ENCODE results near the gene TANC1.

TANC1 gene

DNA sequence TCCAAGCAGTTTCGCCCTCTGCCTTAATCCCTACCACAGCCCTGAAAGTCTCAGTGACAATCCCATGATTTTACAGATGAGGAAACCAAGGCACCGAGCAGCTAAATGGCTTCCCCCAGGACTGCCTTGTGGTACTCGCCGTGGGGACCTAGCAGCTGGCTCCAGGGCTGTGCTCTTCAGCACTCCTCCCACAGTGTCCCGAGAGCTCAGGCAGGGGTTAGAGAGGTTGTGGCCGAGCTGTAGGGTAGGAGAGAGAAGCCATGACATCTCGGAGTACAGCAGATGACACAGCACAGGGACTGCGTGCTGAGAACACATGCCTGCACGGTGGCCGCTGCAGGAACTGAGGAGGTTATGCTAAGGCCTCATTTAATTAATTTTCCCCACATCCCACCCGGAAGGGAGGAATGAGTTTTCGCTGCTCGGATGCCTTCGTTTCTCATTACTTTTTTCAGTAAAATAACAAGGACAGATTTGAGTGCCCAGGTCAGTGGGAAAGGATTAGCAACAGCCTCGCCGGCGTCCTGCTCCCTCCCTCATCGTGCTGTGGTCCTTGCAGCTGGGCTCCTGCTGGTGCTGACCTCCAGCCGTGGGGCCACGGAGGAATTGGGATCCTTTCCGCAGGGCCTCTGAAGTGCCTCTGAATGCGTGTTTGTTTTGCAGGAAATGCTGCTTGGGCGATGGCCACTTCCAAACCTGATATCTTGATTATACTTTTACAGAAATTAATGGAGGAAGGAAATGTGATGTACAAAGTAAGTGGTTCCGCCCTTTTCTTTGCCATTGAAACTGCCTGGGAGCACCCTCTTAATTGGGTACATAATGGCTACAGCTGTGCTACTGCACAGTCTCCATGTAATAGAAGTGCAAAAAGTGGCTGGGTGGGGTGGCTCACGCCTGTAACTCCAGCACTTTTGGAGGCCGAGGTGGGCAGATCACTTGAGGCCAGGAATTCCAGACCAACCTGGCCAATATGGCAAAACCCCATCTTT, 256.9 kb downstream of the TANC1 start:
- DNase-seq (ENCODE audit: low read depth): no peak

GRCh38 chr2:159226059-159226461, 257.6 kb downstream of the TANC1 start:
- DNase-seq (ENCODE audit: low read depth): no peak

DNA sequence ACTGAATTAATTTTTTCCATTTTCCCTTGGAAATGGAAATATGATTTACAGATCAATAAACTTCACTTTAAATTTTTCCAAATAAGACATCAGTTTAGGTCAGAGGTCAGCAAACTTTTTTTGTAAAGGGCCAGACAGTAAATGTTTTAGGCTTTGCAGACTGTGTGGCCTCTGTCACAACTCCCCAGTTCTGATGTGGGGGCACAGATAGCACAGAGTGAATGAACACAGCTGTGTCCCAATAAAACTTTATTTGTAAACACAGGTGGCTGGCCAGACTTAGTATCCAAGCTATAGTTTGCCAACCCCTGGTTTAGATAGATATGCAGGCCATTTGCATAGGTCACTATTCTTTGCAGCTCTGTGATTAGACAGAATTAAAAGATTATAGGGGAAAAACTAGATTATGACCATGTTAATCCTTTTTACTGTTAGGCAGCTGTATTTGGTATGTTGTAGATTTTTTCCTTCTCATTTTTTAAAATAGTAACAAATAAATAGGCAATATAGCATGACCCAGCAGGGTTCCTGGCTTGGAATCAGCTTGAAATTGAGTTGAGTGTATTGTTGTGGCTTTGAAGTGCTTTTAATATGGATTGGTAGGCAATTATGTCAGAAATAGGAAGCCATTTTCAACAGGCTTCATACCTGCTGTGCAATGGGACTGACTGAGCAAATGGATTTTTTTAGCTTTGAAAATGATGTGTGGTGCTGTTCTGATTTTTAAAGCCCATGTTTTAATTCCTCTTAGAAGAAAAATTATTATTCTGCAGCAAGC, 258.4 kb downstream of the TANC1 start:
- DNase-seq (ENCODE audit: low read depth): no peak

- DNase-seq (ENCODE audit: low read depth): no peak
These were observed 259.0 kb downstream of the TANC1 start for GRCh38 chr2:159227467-159227866.

DNA sequence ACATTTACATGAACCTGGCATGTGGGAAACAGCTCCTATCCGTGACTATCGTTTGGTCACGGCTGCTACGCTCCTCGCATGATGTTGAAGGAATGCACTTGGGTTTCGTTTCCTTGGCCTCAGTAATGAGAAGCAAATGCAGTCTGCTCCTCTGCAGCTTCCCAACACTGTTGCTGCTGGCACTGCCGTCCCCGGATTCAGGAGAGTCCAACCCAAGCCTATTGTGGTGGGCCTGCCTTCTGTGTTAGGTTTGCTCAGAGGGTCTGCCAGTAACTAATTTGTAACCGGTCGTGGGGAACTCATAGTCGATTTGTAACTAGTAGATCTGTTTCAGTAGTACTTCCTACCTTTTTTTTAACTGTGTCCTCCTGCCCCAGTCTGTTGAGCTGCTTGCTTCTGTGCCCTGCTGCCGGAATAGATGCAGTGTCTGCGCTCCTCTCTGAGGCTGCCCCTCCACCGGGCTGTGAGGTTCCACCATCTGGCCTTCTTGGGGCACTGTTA, 259.7 kb downstream of the TANC1 start:
- DNase-seq (ENCODE audit: low read depth): no peak

- no peak for DNase-seq (ENCODE audit: low read depth)
These were observed 261.2 kb downstream of the TANC1 start for GRCh38 chr2:159229476-159230144.

- DNase-seq (ENCODE audit: low read depth): no peak
These were observed 261.9 kb downstream of the TANC1 start for GRCh38 chr2:159230145-159230877.

DNA sequence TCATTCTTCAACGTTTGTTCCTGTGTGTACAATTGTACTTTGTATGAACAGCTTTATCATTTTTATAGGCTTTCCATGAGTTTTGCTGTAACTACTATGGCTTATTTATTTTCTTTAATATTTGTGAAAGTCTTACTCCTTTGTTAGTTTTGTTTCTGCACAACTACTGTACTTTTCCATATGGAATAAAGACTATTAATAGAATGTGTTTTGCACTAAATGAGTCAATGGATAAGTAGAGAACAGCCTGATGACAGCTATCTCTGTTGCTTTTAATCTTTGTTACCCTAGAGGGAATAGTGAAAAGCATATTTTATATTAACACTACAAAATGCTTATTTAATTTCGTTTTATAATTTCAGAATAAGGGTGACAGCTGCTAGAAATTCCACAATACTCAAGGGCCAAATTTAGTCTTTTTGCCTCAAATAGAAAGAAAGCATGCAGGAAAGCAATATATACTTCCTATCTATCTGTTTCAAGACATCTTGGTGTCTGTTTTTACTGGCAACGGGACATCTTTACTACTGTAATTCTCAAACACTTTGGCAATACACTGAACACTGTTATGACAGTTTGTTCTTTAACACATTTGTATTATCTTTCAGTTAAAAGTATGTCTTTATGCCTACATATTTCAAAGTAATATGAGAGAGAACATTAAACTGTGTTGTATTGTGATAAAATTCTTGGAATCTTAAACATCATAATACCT, 264.2 kb downstream of the TANC1 start:
- DNase-seq (ENCODE audit: low read depth): no peak

- no peak for DNase-seq (ENCODE audit: low read depth)
These were observed 266.4 kb downstream of the TANC1 start for GRCh38 chr2:159234868-159235267.

GRCh38 chr2:159243529-159243928, 275.1 kb downstream of the TANC1 start:
- no peak for DNase-seq (ENCODE audit: low read depth)

GRCh38 chr2:159246325-159246988, 278.0 kb downstream of the TANC1 start:
- DNase-seq (ENCODE audit: low read depth): no peak

GRCh38 chr2:159249990-159250715, 281.7 kb downstream of the TANC1 start:
- no peak for DNase-seq (ENCODE audit: low read depth)

- no peak for DNase-seq (ENCODE audit: low read depth)
These were observed 283.1 kb downstream of the TANC1 start for GRCh38 chr2:159251296-159252173.

- DNase-seq (ENCODE audit: low read depth): no peak
These were observed 284.5 kb downstream of the TANC1 start for GRCh38 chr2:159252905-159253304.

- no peak for DNase-seq (ENCODE audit: low read depth)
These were observed 287.7 kb downstream of the TANC1 start for GRCh38 chr2:159256159-159256558.

DNA sequence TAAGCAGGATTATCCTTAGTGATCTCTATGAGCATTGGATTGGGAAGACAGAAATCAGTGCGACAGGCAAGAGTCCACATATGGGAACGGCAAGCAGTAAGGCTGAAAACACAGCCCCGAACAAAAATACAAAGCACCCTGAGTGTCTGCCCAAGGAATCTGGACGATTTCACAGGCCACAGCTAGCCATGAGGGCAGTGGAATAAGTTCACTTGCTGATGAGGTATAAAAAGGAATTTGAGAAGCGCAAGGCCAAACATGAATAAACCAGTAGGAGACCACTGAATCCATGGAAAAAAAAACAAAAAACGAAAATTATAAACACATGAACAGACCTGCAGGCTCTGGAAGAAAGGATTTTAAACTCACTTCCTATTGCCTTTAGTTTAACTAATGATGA, 293.8 kb downstream of the TANC1 start:
- DNase-seq (ENCODE audit: low read depth): no peak

- no peak for DNase-seq (ENCODE audit: low read depth)
These were observed 294.5 kb downstream of the TANC1 start for GRCh38 chr2:159262904-159263303.

- DNase-seq (ENCODE audit: low read depth): no peak
These were observed 296.7 kb downstream of the TANC1 start for GRCh38 chr2:159265171-159265576.

GRCh38 chr2:159266554-159266953, 298.1 kb downstream of the TANC1 start:
- DNase-seq (ENCODE audit: low read depth): no peak
